Activated T-cell treated with anti-CD3 and anti-CD28 coated beads, Interleukin-2, amount 50 U/mL, for 24 hours (primary cell): ENCODE measurements around the gene WASF1.

Experiments
- DNase-seq: peaks from one replicate; pipeline ENCODE4 v3.0.0-alpha.2; 2020
- H3K27ac Mint-ChIP-seq: 2 replicates; pipeline ENCODE4 v1.8.0; 2020; ENCODE audit warnings: mild to moderate bottlenecking, mixed read lengths
- H3K27me3 Mint-ChIP-seq: 2 replicates; pipeline ENCODE4 v1.8.0; 2020; ENCODE audit warnings: mixed read lengths
- H3K36me3 Mint-ChIP-seq: 2 replicates; pipeline ENCODE4 v1.8.0; 2020; ENCODE audit warnings: low read depth, mixed read lengths
- H3K4me1 Mint-ChIP-seq: 2 replicates; pipeline ENCODE4 v1.8.0; 2020; ENCODE audit warnings: low read depth, mixed read lengths
- H3K4me3 Mint-ChIP-seq: 2 replicates; pipeline ENCODE4 v1.8.0; 2020; ENCODE audit warnings: mild to moderate bottlenecking, moderate library complexity, mixed read lengths
- H3K9me3 Mint-ChIP-seq: 2 replicates; pipeline ENCODE4 v1.8.0; 2020; ENCODE audit warnings: mixed read lengths

The WASF1 gene

DNA sequence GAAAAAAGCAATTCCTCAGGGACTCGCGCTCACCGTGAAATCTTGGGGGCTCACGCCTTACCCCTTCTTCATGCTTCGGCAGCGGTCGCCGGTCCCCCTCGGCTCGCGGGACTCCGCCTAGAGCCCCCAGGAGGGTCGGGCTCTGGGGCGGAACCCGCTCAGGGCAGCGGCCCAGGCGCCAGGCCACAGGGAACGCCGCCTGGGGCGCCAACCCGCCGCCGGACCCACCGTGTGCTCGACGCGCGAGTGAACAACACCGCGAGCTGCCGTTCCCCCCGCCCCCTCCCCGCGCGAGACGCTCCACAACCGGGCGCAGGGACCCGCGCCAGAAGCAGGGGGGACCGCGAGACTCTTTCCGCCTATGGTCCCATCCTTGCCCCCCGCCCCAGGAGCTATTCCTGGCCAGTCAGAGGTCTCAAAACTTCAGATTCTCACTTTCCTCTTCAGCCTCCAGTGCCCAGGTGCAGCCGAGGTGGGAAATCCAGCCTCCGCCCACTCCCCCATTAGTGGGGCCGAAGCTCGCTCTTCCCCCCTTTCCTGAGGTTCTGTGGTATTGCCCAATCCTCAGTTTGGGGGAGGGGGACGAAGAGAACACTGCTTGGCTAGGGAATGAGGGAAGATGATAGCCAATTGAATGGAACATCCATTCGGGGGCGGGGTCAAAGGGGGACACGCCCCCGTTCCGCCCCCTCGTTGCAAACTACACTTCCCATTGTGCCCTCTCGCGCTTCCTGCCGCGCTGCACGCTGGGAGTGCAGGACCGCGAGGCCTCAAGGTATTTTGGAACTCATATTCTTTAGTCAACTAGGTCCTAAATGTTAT is at the start of gene WASF1:
WASF1 (minus strand) TSS at position 265 of the 822 bp plus-strand sequence. CDS start 52,069 bp downstream, outside the sequence.
- H3K4me1 Mint-ChIP-seq: peaks cover 7% of the 10 kb centered on the region
- H3K27me3 Mint-ChIP-seq: peaks cover 9% of the 10 kb centered on the region
- H3K36me3 Mint-ChIP-seq: peaks cover 4% of the 10 kb centered on the region
- no peaks in the 10 kb centered on the region for H3K9me3 Mint-ChIP-seq
- H3K4me3 Mint-ChIP-seq: no peak within 1 kb of the TSS
- peak within 1 kb of the TSS; percentile 81 for H3K27ac Mint-ChIP-seq
- DNase-seq: peak; percentile 93

DNA sequence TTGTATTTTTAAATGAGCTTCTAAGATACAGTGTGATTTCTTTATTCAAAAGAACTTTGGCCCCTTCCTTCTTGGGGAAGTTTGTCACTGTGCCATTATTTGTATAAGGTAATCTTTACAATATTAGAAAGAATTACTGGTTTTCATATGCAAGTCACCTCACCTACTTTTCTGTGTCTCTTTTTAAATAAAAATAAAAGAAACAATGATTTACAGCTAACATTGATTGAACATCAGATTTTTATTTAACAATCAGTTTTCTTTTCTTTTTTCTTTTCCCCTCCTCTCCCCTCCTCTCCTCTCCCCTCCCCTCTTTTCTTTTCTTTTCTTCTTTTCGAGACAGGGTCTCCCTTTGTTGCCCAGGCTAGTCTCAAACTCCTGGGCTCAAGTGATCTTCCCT is 46.8 kb upstream of the WASF1 start:
- peaks cover 65% of the 10 kb centered on the region for H3K36me3 Mint-ChIP-seq
- no peaks in the 10 kb centered on the region for H3K4me1 Mint-ChIP-seq
- H3K27ac Mint-ChIP-seq: no peak overlapping the region

DNA sequence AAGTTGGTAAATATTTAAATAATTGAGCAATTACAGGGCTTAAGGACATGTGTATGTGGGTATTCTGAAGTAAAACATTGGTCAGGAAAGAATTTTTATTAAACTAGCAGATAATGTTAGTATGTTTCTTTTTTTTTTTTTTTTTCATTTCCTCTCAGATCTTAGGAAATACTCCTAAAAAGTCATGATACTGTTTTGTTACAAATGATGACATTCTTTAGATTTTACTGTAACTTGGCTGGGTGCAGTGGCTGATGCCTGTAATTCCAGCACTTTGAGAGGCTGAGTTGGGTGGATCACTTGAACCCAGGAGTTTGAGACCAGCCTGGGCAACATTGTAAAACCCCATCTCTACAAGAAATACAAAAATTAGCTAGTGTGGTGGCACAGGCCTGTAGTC is 42.3 kb upstream of the WASF1 start:
- Mint-ChIP-seq H3K36me3 (peaks cover 79% of the 10 kb centered on the region), H3K4me3 (no peak overlapping the region), H3K4me1 (peaks cover 10% of the 10 kb centered on the region), H3K27ac (no peak overlapping the region), H3K9me3 (no peaks in the 10 kb centered on the region), H3K27me3 (no peaks in the 10 kb centered on the region)
- DNase-seq: no peak

More for the DNA sequence above, 46.8 kb upstream of the WASF1 start:
- no peaks in the 10 kb centered on the region for H3K9me3 Mint-ChIP-seq
- no peak for DNase-seq
- no peak overlapping the region for H3K4me3 Mint-ChIP-seq
- H3K27me3 Mint-ChIP-seq: no peaks in the 10 kb centered on the region

DNA sequence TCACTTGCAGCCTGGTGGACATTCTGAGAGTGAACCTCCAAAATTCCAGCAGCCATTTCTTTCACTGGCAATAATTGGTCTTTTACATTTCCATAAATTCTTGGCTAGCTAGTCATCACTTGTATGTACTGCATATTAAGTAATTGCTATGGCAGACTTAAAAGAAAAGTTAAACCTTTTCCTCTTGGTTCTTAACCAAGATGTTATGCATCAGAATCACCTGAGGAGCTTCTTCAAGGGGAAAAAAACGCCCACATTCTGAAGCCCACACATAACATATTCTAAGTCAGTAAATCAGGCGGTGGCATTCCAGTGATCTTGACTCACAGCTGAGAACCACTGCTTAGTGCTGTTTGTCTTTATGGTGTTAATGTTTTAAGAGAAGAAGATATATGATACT is 37.8 kb upstream of the WASF1 start:
- Mint-ChIP-seq H3K9me3 (no peaks in the 10 kb centered on the region), H3K27ac (peak overlapping the region; percentile 44), H3K36me3 (peaks cover 91% of the 10 kb centered on the region), H3K4me1 (peaks cover 17% of the 10 kb centered on the region), H3K4me3 (no peak overlapping the region), H3K27me3 (no peaks in the 10 kb centered on the region)
- DNase-seq: no peak

DNA sequence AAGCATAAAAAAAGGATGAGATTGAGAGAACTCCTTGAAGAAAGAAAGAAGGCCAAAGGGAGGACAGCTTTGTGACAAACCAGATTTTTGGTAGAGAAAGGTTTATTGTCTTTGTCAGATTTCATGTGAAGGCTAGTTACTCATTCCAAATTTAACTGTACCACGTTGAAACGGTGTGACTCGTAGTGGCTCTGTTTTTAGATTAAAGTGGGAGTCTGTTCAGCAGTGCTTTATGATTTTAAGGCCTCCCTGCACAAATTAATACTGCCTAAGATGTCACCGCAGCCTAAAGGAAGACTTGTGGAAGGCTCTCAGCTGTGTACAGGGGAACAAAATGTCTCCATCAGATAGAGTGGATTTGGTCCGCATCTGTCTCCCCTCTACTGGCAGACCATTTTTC is 36.7 kb upstream of the WASF1 start:
- Mint-ChIP-seq H3K4me1 (peaks cover 17% of the 10 kb centered on the region), H3K27me3 (no peaks in the 10 kb centered on the region), H3K4me3 (no peak overlapping the region), H3K27ac (peak overlapping the region; percentile 15), H3K9me3 (no peaks in the 10 kb centered on the region), H3K36me3 (peaks cover 92% of the 10 kb centered on the region)
- no peak for DNase-seq

DNA sequence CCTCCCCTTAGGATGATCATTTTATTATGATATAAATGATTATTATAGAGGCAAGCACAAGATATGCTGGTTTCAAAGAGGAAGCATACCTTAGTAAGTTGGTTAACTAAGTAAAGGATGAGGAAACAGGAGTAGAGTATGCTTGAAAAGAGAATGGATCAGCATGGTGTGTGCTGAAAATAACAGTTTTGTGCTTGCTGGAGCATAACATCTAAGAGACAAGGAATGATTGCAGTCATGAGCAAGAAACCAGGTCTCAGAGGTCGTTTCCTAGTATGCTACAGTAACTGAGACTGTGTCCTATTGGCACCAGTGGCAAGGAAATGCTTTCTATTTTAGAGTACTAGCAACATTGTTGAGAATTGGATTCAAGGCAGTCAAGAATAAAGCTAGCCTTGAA is 34.9 kb upstream of the WASF1 start:
- no peak overlapping the region for H3K27ac Mint-ChIP-seq
- H3K36me3 Mint-ChIP-seq: peaks cover 89% of the 10 kb centered on the region
- no peaks in the 10 kb centered on the region for H3K27me3 Mint-ChIP-seq
- H3K4me3 Mint-ChIP-seq: no peak overlapping the region
- H3K9me3 Mint-ChIP-seq: no peaks in the 10 kb centered on the region
- no peak for DNase-seq
- peaks cover 17% of the 10 kb centered on the region for H3K4me1 Mint-ChIP-seq

DNA sequence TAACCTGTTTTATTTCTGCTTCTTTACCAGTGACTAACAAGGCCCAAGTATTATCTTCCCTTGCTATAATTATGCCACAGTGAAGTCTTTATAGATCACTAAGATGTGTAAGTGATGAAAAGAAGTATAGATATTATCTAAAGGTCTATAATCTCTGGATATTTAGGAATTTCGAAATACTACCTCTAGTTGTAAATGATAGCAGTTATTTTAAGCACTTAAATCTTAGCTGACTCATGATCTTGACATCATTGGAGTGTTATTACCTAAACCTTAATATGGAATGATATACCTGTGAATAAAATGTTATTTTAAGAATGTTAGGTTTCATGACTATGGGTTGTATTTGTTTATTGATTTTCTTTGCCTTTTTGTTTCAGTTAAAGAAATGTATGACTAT is 32.3 kb upstream of the WASF1 start:
- Mint-ChIP-seq H3K36me3 (peaks cover 80% of the 10 kb centered on the region), H3K9me3 (no peaks in the 10 kb centered on the region), H3K4me1 (peaks cover 7% of the 10 kb centered on the region), H3K4me3 (no peak overlapping the region), H3K27ac (no peak overlapping the region), H3K27me3 (no peaks in the 10 kb centered on the region)
- no peak for DNase-seq

DNA sequence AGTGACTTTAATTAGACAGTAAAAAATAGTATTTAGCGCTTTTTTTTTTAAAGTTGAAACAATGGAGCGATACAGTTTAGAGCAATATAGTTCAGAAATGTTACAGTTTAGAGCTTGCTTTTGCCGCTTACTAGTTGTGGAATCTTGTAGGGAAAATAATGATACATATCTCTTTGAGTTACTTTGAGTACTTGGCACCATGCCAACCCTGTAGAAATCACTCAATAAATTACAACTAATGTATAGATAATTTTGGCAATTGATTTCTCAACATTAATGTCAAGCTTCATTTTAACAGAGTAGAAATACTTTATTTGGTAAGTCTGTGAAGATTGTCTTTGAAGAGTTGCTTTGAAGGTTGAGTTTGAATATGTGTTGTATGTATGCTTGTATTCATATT is 28.2 kb upstream of the WASF1 start:
- no peaks in the 10 kb centered on the region for H3K27me3 Mint-ChIP-seq
- H3K4me1 Mint-ChIP-seq: peaks cover 3% of the 10 kb centered on the region
- DNase-seq: no peak
- no peak overlapping the region for H3K4me3 Mint-ChIP-seq
- peaks cover 58% of the 10 kb centered on the region for H3K36me3 Mint-ChIP-seq
- no peaks in the 10 kb centered on the region for H3K9me3 Mint-ChIP-seq
- H3K27ac Mint-ChIP-seq: no peak overlapping the region

DNA sequence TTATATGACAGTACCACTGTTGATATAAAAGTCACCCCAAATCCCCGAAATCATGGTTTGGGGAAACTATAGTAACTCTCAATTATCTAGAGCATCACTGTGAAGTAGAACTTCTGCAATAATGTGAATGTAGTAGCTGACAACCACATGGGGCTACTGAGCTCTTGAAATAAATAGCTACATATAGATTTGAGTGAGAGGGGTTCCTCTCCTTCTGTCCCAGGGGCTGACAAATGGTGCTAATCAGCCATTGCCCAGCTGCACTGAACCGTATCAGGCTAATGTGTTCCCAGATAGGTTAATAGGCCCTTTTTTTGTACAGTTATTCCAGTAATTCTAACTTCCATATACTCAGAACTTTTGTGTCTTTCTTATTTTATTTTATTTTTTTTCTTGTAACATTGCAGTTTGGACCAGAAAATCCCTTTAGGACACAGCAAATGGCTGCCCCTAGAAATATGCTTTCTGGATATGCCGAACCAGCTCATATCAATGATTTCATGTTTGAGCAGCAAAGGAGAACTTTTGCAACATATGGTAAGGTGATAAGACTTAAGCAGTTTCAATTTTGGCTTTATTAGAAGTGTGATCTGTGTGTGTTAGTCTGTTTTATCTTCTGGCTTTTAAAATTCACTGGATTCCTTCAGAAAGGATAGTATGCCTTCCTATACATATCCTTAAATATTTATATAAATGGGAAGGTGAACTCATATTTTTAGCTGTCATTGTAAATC is 21.8 kb upstream of the WASF1 start:
- no peaks in the 10 kb centered on the region for H3K9me3 Mint-ChIP-seq
- peaks cover 31% of the 10 kb centered on the region for H3K36me3 Mint-ChIP-seq
- no peak overlapping the region for H3K27ac Mint-ChIP-seq

DNA sequence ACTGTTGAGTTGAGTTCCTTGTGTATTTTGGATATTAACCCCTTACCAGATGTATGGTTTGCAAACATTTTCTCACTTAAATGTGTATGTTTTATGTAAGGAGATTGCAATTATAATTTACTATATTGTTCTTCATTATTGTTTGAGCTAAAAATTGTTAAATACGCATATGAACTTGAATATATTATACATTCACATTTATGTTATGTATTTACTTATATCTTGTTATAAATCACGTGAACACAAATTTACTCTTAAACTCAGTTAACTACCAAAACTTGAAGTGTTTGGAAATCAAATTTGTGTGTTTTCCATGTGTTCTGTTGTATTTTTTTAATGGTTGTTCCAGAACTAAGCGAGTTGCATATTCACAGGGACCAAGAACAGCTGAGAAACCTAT is 19.1 kb upstream of the WASF1 start:
- no peak overlapping the region for H3K27ac Mint-ChIP-seq
- H3K36me3 Mint-ChIP-seq: peaks cover 35% of the 10 kb centered on the region
- no peak for DNase-seq
- no peak overlapping the region for H3K4me3 Mint-ChIP-seq
- peaks cover 37% of the 10 kb centered on the region for H3K4me1 Mint-ChIP-seq
- no peaks in the 10 kb centered on the region for H3K27me3 Mint-ChIP-seq
- no peaks in the 10 kb centered on the region for H3K9me3 Mint-ChIP-seq

More for the DNA sequence above, 21.8 kb upstream of the WASF1 start:
- no peak overlapping the region for H3K4me3 Mint-ChIP-seq
- DNase-seq: no peak
- H3K27me3 Mint-ChIP-seq: no peaks in the 10 kb centered on the region
- peaks cover 22% of the 10 kb centered on the region for H3K4me1 Mint-ChIP-seq

DNA sequence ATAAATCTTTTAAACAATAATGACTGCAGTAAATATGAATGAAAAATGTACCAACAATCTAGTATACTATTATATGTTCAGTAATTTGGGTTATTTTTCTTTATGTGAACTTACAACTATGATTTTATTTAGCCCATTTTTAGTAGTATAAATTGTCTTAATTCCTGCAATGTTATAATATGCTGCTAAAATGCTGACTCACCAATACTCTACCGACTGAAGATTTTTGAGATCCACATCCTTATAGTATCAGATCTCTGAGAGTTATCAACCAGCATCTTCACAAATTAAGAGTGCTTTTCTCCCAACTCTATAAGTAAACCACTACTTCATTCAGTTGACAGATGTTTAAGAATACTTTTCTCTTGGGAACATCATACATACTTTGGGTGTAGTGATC is 17.4 kb upstream of the WASF1 start:
- H3K4me3 Mint-ChIP-seq: no peak overlapping the region
- H3K27me3 Mint-ChIP-seq: no peaks in the 10 kb centered on the region
- H3K9me3 Mint-ChIP-seq: no peaks in the 10 kb centered on the region
- peaks cover 33% of the 10 kb centered on the region for H3K36me3 Mint-ChIP-seq
- no peak for DNase-seq
- H3K4me1 Mint-ChIP-seq: peaks cover 34% of the 10 kb centered on the region
- H3K27ac Mint-ChIP-seq: no peak overlapping the region

DNA sequence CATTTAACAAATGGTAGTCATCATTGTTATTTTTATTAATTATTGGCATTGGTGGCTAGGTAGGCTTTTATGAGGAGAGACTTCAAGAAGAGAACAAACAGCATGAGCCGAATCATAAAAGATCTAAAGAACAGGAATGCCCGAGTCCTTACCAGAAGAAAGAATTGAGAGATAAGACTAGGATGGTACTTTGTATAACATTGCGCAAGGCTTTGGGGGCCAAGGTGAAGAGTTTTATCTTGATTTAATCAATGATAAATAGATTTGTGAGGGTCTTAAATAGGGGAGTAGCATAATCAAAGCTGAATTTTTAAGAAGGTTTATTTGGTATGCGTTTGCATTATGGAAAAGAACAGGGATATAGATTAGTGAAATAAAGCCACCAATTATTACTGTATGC is 16.2 kb upstream of the WASF1 start:
- no peaks in the 10 kb centered on the region for H3K27me3 Mint-ChIP-seq
- no peak overlapping the region for H3K27ac Mint-ChIP-seq
- H3K4me1 Mint-ChIP-seq: peaks cover 32% of the 10 kb centered on the region
- DNase-seq: no peak
- peaks cover 33% of the 10 kb centered on the region for H3K36me3 Mint-ChIP-seq
- no peaks in the 10 kb centered on the region for H3K9me3 Mint-ChIP-seq
- no peak overlapping the region for H3K4me3 Mint-ChIP-seq

DNA sequence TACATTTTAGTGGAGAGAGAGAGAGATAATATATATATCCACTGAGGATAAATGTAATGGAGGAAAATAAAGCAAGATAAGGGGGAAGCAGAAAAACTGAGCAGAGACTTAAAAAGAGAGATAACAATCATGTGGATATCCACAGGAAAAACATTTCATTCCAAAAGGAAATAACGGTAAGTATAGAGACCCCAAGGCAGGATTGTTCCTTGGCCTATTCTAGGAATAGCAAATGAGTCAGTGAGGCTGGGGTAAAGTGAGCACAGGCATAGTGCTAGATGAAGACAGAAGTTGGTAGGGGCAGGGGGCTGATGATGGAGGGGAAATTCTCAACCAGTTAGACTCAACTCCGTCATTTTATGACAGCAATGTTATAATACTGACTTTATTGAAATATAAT is 12.0 kb upstream of the WASF1 start:
- peaks cover 39% of the 10 kb centered on the region for H3K4me1 Mint-ChIP-seq
- no peak overlapping the region for H3K27ac Mint-ChIP-seq
- no peak overlapping the region for H3K4me3 Mint-ChIP-seq
- no peak for DNase-seq
- peaks cover 24% of the 10 kb centered on the region for H3K36me3 Mint-ChIP-seq
- no peaks in the 10 kb centered on the region for H3K9me3 Mint-ChIP-seq
- H3K27me3 Mint-ChIP-seq: no peaks in the 10 kb centered on the region

DNA sequence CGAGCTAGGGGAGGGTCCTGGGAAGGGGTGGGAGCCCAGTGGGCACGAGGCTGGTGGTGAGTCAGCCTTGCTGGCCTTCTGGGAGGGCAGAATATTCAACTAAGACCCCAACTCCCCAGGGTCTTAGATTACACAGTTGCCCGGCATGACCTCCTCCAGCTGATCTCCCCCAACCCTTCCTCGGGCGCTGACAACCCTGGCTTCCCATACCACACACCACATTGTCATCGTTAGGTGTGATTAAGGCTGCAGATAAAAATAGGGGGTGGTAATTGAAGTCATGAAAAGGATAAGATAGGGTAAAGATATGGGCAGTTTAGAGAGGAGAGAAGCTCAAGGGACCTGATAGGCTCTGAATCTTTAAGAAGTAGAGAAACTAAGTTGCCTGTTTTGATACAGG is 11.3 kb upstream of the WASF1 start:
- Mint-ChIP-seq H3K27me3 (no peaks in the 10 kb centered on the region), H3K36me3 (peaks cover 26% of the 10 kb centered on the region), H3K9me3 (no peaks in the 10 kb centered on the region), H3K4me3 (no peak overlapping the region), H3K27ac (no peak overlapping the region), H3K4me1 (peaks cover 43% of the 10 kb centered on the region)
- no peak for DNase-seq

DNA sequence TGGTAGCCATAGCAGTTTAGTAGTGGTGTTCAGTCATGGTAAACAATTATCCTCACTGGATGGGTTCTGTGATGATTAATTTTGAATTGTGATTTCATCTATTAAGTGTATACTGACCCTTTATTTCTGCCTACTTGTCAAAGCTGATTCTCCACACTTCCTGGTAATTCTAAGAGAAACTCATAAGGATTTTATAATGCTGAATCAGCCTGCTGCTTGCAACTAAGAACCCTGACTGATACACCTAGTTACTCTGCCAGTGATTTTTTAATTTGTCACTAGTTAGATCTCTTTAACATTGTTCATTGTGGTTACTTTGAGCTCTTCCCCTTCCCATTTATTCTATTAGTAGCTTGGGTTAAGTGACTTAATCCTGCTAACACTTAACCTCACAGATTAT is 9.3 kb upstream of the WASF1 start:
- Mint-ChIP-seq H3K27me3 (no peaks in the 10 kb centered on the region), H3K4me3 (no peak overlapping the region), H3K4me1 (peaks cover 40% of the 10 kb centered on the region), H3K27ac (no peak overlapping the region), H3K9me3 (no peaks in the 10 kb centered on the region), H3K36me3 (peaks cover 17% of the 10 kb centered on the region)
- DNase-seq: no peak
